ENCODE data around the gene EFHD2. TPM values are rescaled to one million over a fixed set of nuclear protein-coding genes. Genes with fewer than 3 reads are reported as not detected.

EFHD2 gene
- total and polyA plus RNA-seq, 2 donors (not counting 1 experiment from before 2014, with no cell fraction given): 14.9 to 23.5 TPM

DNA sequence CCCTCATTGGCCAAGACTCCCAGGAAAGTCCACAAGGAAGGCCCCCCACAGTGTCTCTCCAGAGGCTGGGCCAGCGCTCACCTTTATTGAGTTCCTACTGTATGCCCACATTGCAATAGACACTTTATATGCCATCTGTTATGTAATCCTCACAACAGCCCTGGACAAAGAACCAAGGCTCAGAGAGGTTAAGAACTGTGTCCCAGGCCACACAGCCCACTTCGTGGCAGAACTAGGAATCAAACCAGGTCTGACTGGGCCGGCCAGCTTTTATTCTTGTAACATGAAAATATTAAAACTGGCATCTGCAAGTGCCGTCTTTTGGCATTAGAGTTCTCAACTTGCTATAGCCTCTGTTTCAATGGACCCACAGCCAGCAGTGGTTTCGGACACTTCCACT lies 33.1 kb downstream of the EFHD2 start:
- H3K4me1 ChIP-seq (ENCODE audit: control insufficient read depth, extremely low read depth, insufficient read depth, low read length): no peaks in the 10 kb centered on the region
- H3K27me3 ChIP-seq (ENCODE audit: control insufficient read depth, insufficient read depth, low read length): peaks cover 7% of the 10 kb centered on the region
- no peak overlapping the region for H3K4me3 ChIP-seq (replicated peaks in 1 of 4; ENCODE audit: control extremely low read depth in 1 of 4, insufficient read depth in 1 of 4, low read depth in 3 of 4, low read length in 4 of 4)
- H3K79me2 ChIP-seq (ENCODE audit: control insufficient read depth, insufficient read depth, low read length): no peaks in the 10 kb centered on the region
- H3K4me2 ChIP-seq (ENCODE audit: extremely low read depth, insufficient read depth, low read length): no peak overlapping the region
- H3K36me3 ChIP-seq (ENCODE audit: control insufficient read depth, insufficient read depth, low read length): no peaks in the 10 kb centered on the region
- H3K9me3 ChIP-seq (ENCODE audit: control insufficient read depth, insufficient read depth, low read depth, low read length): no peaks in the 10 kb centered on the region
- no peak for TF ChIP-seq EZH2 (IDR thresholded peaks at IDR 0.05; ENCODE audit: low read length, missing control alignments)
- TF ChIP-seq, protein P1, sequence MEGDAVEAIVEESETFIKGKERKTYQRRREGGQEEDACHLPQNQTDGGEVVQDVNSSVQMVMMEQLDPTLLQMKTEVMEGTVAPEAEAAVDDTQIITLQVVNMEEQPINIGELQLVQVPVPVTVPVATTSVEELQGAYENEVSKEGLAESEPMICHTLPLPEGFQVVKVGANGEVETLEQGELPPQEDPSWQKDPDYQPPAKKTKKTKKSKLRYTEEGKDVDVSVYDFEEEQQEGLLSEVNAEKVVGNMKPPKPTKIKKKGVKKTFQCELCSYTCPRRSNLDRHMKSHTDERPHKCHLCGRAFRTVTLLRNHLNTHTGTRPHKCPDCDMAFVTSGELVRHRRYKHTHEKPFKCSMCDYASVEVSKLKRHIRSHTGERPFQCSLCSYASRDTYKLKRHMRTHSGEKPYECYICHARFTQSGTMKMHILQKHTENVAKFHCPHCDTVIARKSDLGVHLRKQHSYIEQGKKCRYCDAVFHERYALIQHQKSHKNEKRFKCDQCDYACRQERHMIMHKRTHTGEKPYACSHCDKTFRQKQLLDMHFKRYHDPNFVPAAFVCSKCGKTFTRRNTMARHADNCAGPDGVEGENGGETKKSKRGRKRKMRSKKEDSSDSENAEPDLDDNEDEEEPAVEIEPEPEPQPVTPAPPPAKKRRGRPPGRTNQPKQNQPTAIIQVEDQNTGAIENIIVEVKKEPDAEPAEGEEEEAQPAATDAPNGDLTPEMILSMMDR (conservative IDR thresholded peaks at IDR 0.05 in 1 of 2, IDR thresholded peaks at IDR 0.05 in 1 of 2; ENCODE audit: low read depth in 1 of 2, low read length in 2 of 2): no peak
- H3K27ac ChIP-seq (ENCODE audit: insufficient read depth, low read length): no peak overlapping the region
- DNase-seq (ENCODE audit: low read depth in 2 of 2): no peak
- H2AFZ ChIP-seq (ENCODE audit: low read length): no peak overlapping the region
- no peak overlapping the region for H3K9ac ChIP-seq (ENCODE audit: insufficient read depth, low read length)
- H4K20me1 ChIP-seq (ENCODE audit: control insufficient read depth, extremely low read depth, insufficient read depth, low read length): peaks cover 1% of the 10 kb centered on the region

- Histone ChIP-seq H3K9me3 (ENCODE audit: control insufficient read depth, insufficient read depth, low read depth, low read length) (no peaks in the 10 kb centered on the region), H3K9ac (ENCODE audit: insufficient read depth, low read length) (no peak overlapping the region), H3K79me2 (ENCODE audit: control insufficient read depth, insufficient read depth, low read length) (no peaks in the 10 kb centered on the region), H3K27me3 (ENCODE audit: control insufficient read depth, insufficient read depth, low read length) (peaks cover 7% of the 10 kb centered on the region), H3K36me3 (ENCODE audit: control insufficient read depth, insufficient read depth, low read length) (no peaks in the 10 kb centered on the region), H3K4me2 (ENCODE audit: extremely low read depth, insufficient read depth, low read length) (no peak overlapping the region), H4K20me1 (ENCODE audit: control insufficient read depth, extremely low read depth, insufficient read depth, low read length) (peaks cover 1% of the 10 kb centered on the region), H2AFZ (ENCODE audit: low read length) (no peak overlapping the region), H3K27ac (ENCODE audit: insufficient read depth, low read length) (no peak overlapping the region), H3K4me1 (ENCODE audit: control insufficient read depth, extremely low read depth, insufficient read depth, low read length) (no peaks in the 10 kb centered on the region), H3K4me3 (replicated peaks in 1 of 4; ENCODE audit: control extremely low read depth in 1 of 4, insufficient read depth in 1 of 4, low read depth in 3 of 4, low read length in 4 of 4) (no peak overlapping the region)
- no peak for TF ChIP-seq EZH2 (IDR thresholded peaks at IDR 0.05; ENCODE audit: low read length, missing control alignments)
- no peak for DNase-seq (ENCODE audit: low read depth in 2 of 2)
Observed at GRCh38 chr1:15443281-15443680, 33.6 kb downstream of the EFHD2 start.

DNA sequence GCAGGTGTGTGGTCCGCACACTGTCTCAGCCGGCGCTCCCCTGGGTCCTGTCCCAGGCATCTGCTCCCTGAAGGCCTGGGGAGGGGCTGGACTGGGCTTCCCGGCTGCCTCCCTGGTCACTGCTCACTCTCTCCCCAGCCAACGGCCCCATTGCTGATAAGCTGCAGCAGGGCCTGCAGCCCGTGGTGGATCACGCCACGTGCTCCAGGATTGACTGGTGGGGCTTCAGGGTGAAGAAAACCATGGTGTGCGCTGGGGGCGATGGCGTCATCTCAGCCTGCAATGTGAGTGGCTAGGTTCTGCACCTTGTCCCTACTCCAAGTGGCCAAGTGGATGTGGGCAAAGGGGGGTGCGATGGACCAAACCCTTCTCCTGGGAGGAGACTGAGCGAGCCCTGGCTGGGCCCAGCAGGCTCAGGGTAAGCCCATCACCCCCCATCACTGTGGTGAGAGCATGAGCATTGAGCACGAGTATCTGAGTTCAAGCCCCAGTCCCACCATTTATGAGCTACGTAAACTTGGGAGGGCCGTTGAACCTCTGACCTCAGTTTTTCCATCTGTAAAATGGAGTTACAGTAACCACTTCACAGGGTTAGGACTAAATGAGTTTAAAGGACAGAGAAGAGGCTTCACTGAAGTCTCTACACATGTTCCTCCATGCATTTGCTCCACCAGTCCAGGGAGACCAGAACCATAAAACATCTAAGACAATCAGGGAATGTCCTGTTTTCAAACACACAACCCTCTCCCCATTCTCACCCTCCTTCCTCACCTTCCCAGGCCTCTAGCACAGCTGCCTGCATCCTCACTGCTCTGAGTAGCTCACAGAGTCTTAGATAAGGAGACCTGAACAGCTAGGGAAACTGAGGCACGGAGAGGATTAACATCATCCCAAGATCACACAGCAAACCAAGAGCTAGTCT lies 35.0 kb downstream of the EFHD2 start:
- Histone ChIP-seq H3K79me2 (ENCODE audit: control insufficient read depth, insufficient read depth, low read length) (no peaks in the 10 kb centered on the region), H4K20me1 (ENCODE audit: control insufficient read depth, extremely low read depth, insufficient read depth, low read length) (peaks cover 1% of the 10 kb centered on the region), H3K9me3 (ENCODE audit: control insufficient read depth, insufficient read depth, low read depth, low read length) (no peaks in the 10 kb centered on the region), H3K4me2 (ENCODE audit: extremely low read depth, insufficient read depth, low read length) (no peak overlapping the region), H3K4me1 (ENCODE audit: control insufficient read depth, extremely low read depth, insufficient read depth, low read length) (no peaks in the 10 kb centered on the region), H3K27ac (ENCODE audit: insufficient read depth, low read length) (no peak overlapping the region), H3K4me3 (replicated peaks in 1 of 4; ENCODE audit: control extremely low read depth in 1 of 4, insufficient read depth in 1 of 4, low read depth in 3 of 4, low read length in 4 of 4) (no peak overlapping the region), H3K27me3 (ENCODE audit: control insufficient read depth, insufficient read depth, low read length) (peaks cover 7% of the 10 kb centered on the region), H3K9ac (ENCODE audit: insufficient read depth, low read length) (no peak overlapping the region), H3K36me3 (ENCODE audit: control insufficient read depth, insufficient read depth, low read length) (no peaks in the 10 kb centered on the region), H2AFZ (ENCODE audit: low read length) (no peak overlapping the region)
- no peak for TF ChIP-seq EZH2 (IDR thresholded peaks at IDR 0.05; ENCODE audit: low read length, missing control alignments)
- TF ChIP-seq, protein P1 (conservative IDR thresholded peaks at IDR 0.05 in 1 of 2, IDR thresholded peaks at IDR 0.05 in 1 of 2; ENCODE audit: low read depth in 1 of 2, low read length in 2 of 2): no peak
- DNase-seq (ENCODE audit: low read depth in 2 of 2): no peak

Measured in fibroblast of lung (primary cell).